Spinal cord (tissue), 10 donors: ENCODE measurements around the gene RIN2. TPM values are rescaled to one million over a fixed set of nuclear protein-coding genes. Genes with fewer than 3 reads are reported as not detected.

Source experiments
- DNase-seq, 6 donors: peaks; one replicate each; pipeline versions ENCODE4 v3.0.0 to v3.0.0-alpha.2; 2013 to 2015; ENCODE audit warnings: low spot score in 6 of 6, low read depth in 4 of 6
- H3K27ac ChIP-seq: one replicate; pipeline ENCODE4 v1.5.1; 2013; ENCODE audit warnings: low read depth, low read length, control low read depth
- H3K27me3 ChIP-seq: one replicate; pipeline ENCODE4 v1.6.1; 2013; ENCODE audit warnings: low read length; ENCODE audit not compliant: control insufficient read depth, insufficient read depth
- H3K36me3 ChIP-seq: one replicate; pipeline ENCODE4 v1.6.1; 2013; ENCODE audit warnings: low read length; ENCODE audit not compliant: control insufficient read depth, insufficient read depth
- H3K4me1 ChIP-seq: one replicate; pipeline ENCODE4 v1.6.1; 2013; ENCODE audit warnings: low read length; ENCODE audit not compliant: control insufficient read depth, insufficient read depth
- H3K4me3 ChIP-seq: one replicate; pipeline ENCODE4 v1.5.1; 2013; ENCODE audit warnings: low read depth, low read length, control low read depth
- H3K9me3 ChIP-seq: one replicate; pipeline ENCODE4 v1.6.1; 2013; ENCODE audit warnings: low read length; ENCODE audit not compliant: control insufficient read depth, insufficient read depth
- WGBS: methylation state at CpG from one replicate; pipeline ENCODE4 v1.1.5; 2013; ENCODE audit warnings: missing lambda C conversion rate; ENCODE audit not compliant: insufficient coverage; 5-methylcytosine and 5-hydroxymethylcytosine counted together
- polyA plus RNA-seq, 2 donors: library from polyadenylated mRNA; unstranded; fragments of 120-200 nt; gene quantifications; one replicate each; pipeline ENCODE4 v1.2.1, GENCODE V29; 2013; ENCODE audit not compliant: insufficient read length in 2 of 2
- total RNA-seq, 2 donors: library from RNA; depleted of rRNA in 1 of 2; stranded (reverse); fragments of 120-200 nt in 1 of 2; fragments of >200 nt in 1 of 2; gene quantifications; one replicate each; pipeline versions ENCODE4 v1.2.3 to v1.2.4, GENCODE V29; 2013 to 2014
- donor health status: healthy.

RIN2 gene
- total and polyA plus RNA-seq, 4 donors, result 29.8 to 49.6 (median 31.8) TPM

DNA sequence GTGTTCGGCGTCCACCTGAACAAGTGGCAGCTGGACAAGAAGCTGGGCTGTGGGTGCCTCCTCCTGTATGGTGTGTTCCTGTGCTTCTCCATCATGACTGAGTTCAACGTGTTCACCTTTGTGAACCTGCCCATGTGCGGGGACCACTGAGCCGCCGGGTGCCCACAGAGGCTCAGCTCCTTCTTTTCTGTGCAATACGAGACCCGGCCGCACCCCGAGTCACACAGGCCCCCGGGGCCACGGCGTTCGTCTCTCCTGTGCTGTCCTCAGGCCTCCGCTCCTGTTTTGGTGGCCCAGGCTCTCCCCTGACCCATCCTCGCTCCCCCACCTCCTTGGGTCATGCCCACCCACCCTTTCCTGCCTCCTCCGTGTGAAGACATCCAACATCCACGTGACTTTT is 37.1 kb upstream of the RIN2 start:
- Histone ChIP-seq H3K36me3 (peaks cover 14% of the 10 kb centered on the region), H3K27me3 (no peaks in the 10 kb centered on the region), H3K27ac (no peak overlapping the region), H3K9me3 (no peaks in the 10 kb centered on the region), H3K4me1 (no peaks in the 10 kb centered on the region), H3K4me3 (no peak overlapping the region)
- DNase-seq, result no peak
- 95% methylated on average over 18 of the region's 18 CpGs for WGBS

- Histone ChIP-seq H3K27ac (no peak overlapping the region), H3K27me3 (no peaks in the 10 kb centered on the region), H3K9me3 (no peaks in the 10 kb centered on the region), H3K4me3 (no peak overlapping the region), H3K4me1 (no peaks in the 10 kb centered on the region), H3K36me3 (peaks cover 14% of the 10 kb centered on the region)
- WGBS, result 100% methylated on average over 1 of the region's 4 CpGs
- DNase-seq, result no peak
These were observed 35.0 kb upstream of the RIN2 start for GRCh38 chr20:19723051-19723450.

- Histone ChIP-seq H3K4me1 (no peaks in the 10 kb centered on the region), H3K4me3 (no peak overlapping the region), H3K27me3 (no peaks in the 10 kb centered on the region), H3K9me3 (no peaks in the 10 kb centered on the region), H3K36me3 (peaks cover 14% of the 10 kb centered on the region), H3K27ac (no peak overlapping the region)
- 92% methylated on average over 10 of the region's 11 CpGs for WGBS
- DNase-seq, result peak in 1 of 6 donors; percentile 21
These were observed 34.1 kb upstream of the RIN2 start for GRCh38 chr20:19723813-19724430.

GRCh38 chr20:19725373-19725772 is 32.7 kb upstream of the RIN2 start:
- H3K36me3 ChIP-seq, result peaks cover 11% of the 10 kb centered on the region
- no CpG with 5 or more reads among the region's 4 CpGs for WGBS
- no peak for DNase-seq
- no peaks in the 10 kb centered on the region for H3K4me1 ChIP-seq
- no peak overlapping the region for H3K4me3 ChIP-seq
- H3K9me3 ChIP-seq, result no peaks in the 10 kb centered on the region
- H3K27me3 ChIP-seq, result no peaks in the 10 kb centered on the region
- no peak overlapping the region for H3K27ac ChIP-seq

- Histone ChIP-seq H3K4me3 (no peak overlapping the region), H3K27ac (no peak overlapping the region), H3K36me3 (peaks cover 6% of the 10 kb centered on the region), H3K27me3 (no peaks in the 10 kb centered on the region), H3K9me3 (no peaks in the 10 kb centered on the region), H3K4me1 (no peaks in the 10 kb centered on the region)
- WGBS, result no CpG with 5 or more reads among the region's 1 CpG
- DNase-seq, result no peak
These were observed 32.1 kb upstream of the RIN2 start for GRCh38 chr20:19725814-19726525.

DNA sequence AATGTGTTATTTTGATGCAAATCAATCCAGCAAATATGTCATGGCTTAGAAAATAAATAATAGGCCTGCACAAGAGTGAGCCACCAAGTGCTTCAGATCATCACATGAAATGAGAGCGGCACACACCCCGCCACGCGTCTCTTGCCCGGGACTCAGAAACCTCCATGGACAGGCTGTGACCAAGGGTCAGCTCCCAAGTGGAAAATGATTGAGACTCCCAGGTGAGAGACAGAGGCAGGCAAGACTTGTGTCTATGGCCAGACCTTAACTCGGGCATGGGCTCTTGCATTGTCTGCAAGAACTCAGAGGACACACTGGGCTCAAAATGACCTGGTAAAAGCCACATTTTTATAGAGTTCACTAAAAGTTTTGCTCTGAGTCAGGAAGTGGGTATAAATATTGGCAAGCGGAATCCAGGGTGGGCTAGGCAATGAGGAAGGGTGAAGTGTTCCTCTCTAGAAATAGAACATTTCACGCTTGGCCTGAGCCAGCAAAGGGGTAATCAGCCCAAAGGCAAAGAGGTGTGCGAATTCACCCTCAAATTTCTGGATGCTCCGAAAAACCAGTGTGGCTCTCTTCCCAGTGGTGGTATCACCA is 30.7 kb upstream of the RIN2 start:
- Histone ChIP-seq H3K4me1 (no peaks in the 10 kb centered on the region), H3K4me3 (no peak overlapping the region), H3K9me3 (no peaks in the 10 kb centered on the region), H3K36me3 (no peaks in the 10 kb centered on the region), H3K27ac (no peak overlapping the region), H3K27me3 (no peaks in the 10 kb centered on the region)
- DNase-seq, result no peak
- 97% methylated on average over 10 of the region's 10 CpGs for WGBS

DNA sequence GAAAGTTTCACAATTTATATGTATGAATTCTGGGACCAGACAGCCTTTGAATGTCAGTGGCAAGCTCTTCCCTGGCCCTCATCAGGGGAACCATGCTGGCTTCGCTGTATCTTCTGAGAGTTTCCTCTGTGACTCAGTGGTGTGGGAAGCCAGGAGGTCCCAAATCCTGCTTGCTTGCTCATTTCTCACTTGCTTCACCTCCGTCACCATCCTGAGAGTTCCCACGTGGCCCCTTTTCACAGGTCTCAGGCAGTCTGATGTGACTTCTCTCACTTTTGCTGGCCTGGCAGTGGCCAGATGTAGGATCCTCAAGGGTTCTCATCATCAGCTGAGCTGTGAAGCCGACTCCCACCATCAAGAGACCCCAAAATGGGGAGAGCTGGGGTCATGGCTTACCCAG is 28.4 kb upstream of the RIN2 start:
- H3K4me3 ChIP-seq, result no peak overlapping the region
- no peak for DNase-seq
- H3K36me3 ChIP-seq, result no peaks in the 10 kb centered on the region
- H3K9me3 ChIP-seq, result no peaks in the 10 kb centered on the region
- H3K27ac ChIP-seq, result no peak overlapping the region
- H3K27me3 ChIP-seq, result no peaks in the 10 kb centered on the region
- 91% methylated on average over 3 of the region's 4 CpGs for WGBS
- H3K4me1 ChIP-seq, result no peaks in the 10 kb centered on the region

GRCh38 chr20:19730706-19731105 is 27.4 kb upstream of the RIN2 start:
- H3K27me3 ChIP-seq, result no peaks in the 10 kb centered on the region
- H3K4me3 ChIP-seq, result no peak overlapping the region
- DNase-seq, result no peak
- no peak overlapping the region for H3K27ac ChIP-seq
- 81% methylated on average over 5 of the region's 7 CpGs for WGBS
- H3K4me1 ChIP-seq, result no peaks in the 10 kb centered on the region
- H3K9me3 ChIP-seq, result no peaks in the 10 kb centered on the region
- H3K36me3 ChIP-seq, result no peaks in the 10 kb centered on the region

DNA sequence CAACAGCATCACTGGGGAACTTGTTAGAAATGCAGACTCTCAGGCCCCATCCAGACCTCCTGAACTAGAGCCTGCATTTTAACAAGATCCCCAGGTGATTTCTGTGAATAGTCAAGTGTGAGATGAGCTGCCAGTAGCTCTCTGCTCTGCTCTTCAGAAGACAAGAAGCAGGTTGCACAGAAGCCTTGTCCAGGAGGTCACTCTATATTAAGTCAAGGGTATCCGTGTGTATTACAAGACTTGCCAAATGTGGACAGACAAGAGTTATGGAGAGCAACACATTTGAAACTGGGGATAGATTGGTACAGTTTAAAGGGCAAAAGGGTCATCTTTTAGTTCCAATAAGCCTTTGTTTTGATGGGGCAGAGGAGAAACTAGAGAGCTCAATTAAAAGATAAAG is 23.2 kb upstream of the RIN2 start:
- H3K4me3 ChIP-seq, result no peak overlapping the region
- no peaks in the 10 kb centered on the region for H3K9me3 ChIP-seq
- no peaks in the 10 kb centered on the region for H3K4me1 ChIP-seq
- H3K27ac ChIP-seq, result no peak overlapping the region
- H3K36me3 ChIP-seq, result no peaks in the 10 kb centered on the region
- no peak for DNase-seq
- WGBS, result 67% methylated on average over 1 of the region's 1 CpG
- no peaks in the 10 kb centered on the region for H3K27me3 ChIP-seq

GRCh38 chr20:19735446-19735845 is 22.6 kb upstream of the RIN2 start:
- DNase-seq, result peak in 3 of 6 donors; percentile 12 to 87 (median 34)
- Histone ChIP-seq H3K36me3 (no peaks in the 10 kb centered on the region), H3K4me1 (no peaks in the 10 kb centered on the region), H3K4me3 (no peak overlapping the region), H3K27ac (no peak overlapping the region), H3K9me3 (no peaks in the 10 kb centered on the region), H3K27me3 (no peaks in the 10 kb centered on the region)
- 49% methylated on average over 6 of the region's 6 CpGs for WGBS
